Middle frontal gyrus (tissue), 1 donor: Measurements from ENCODE around the gene STEAP1B.
"Not testable (repeated sequence)": the region's sequence is repeated elsewhere in the genome, so short reads cannot be mapped to it uniquely, and the experiment has no call there.

Source experiments
- DNase-seq: peaks from one replicate; pipeline ENCODE4 v3.0.0-alpha.2; 2015; ENCODE audit warnings: low spot score; ENCODE audit errors: extremely low spot score

Gene STEAP1B

DNA sequence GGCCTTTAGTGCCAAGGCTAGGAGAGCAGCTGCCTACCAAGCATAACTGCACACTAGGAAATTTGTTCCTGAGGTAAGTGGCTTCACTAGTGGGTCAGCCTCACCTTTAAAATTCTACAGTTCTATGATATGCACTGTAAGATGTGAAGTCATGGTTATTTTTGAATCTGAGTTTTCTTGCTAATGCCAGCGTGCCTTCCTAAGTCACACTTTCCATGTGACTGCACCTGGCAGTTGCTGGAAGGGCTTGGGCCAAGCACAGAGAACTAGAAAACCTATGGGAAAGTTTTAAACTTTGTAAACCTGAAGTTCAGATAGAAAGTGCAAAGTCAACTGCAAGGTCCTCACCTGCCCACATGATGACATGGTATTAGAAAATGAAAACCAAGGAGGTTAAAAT lies 42.5 kb downstream of the STEAP1B start:
- no peak for DNase-seq

DNA sequence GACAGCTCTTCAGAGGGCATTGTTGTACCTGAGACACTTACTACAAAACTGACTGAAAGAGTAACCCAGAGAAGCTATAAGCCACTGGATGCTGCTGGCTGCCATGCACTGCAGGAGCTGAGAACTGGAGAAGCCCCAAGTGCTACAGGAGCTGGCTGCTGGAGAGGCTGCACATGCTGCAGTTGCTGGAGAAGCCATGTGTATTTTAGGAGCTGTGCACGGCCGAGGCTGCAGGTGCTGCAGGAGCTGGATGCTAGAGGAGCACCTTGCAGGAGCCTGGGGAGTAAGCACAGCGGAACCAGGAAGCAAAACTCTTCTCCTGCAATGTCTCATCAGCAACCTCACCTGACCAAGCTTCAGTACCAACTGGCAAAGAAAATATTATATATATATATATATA lies 45.5 kb downstream of the STEAP1B start:
- no peak for DNase-seq

DNA sequence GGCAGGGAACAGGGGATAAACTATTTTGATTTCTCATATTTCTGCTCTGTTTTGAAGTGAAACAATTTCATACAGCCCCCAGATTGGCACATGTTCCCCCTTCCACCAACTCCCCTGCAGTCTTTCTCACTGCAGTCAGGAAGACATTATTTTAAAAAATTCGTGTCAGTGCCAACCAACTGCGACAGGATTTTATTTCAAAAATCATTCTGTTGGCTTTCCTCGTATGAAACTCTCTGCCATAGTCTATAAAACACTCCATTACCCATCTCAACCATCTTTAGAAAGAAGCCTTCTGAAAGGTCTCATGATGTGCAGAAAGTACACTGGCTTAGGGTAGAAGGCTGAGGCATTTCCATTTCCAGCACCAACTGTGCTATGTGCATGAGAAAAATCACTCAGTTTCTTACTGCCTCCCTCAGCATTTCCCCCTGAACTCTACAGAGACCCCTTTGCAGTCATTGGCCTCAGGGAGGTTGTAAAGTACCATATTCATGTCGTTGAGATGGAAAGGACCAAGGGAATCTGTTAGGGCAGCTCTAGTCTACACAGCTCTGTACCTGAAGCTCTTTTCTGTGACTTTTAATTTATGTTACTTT lies 46.9 kb downstream of the STEAP1B start:
- DNase-seq: peak; percentile 24

DNA sequence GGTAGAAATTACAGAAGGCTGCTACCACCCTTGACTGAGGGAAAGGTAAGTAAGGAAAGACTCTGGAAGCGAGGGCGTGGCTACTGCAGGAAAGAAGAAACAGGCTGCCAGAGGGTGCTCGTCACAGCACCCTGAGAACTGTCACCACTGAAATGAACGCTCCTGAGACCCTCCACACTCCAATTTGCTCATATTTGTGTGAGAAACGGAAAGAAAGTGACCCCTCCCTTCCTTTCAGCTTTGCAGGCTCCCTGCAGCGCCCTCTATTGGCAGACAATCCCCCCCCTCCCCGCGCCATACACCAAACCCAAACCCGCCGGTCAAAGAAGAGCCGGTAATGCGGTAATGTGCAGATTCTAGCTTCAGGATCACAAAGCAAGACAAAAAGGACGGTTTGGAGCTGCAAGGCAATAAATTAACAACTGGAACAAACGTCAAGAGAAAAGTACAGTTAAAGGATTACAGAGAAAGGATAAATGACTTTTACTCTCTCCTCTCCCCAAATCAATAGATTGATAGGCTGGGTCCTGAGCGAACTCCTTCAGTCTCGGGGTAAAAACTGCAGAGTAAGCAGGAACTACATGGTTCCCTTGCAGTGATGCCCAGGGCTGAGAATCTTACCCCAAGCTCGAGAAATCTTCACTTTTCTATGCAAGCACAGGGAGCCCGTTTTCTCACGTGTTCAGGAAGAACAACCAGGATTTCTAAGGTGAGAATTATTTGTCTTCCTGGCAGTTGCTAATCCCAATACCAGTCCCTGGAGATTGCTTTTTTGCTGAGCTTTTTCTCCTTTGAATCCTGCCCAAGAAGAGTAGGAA lies 47.6 kb downstream of the STEAP1B start:
- peak; percentile 54 for DNase-seq

DNA sequence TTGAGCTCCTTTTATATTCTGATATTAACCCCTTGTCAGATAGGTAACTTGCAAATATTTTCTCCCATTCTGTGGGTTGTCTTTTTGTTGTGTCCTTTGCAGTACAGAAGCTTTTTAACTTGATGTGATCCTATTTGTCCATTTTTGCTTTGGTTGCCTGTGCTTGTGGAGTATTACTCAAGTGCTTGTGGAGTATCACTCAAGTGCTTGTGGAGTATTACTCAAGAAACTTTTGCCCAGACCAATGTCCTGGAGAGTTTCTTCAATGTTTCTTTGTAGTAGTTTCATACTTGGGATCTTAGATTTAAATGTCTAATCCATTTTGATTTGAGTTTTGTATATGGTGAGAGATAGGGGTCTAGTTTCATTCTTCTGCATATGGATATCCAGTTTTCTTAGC lies 50.0 kb downstream of the STEAP1B start:
- DNase-seq: not testable (repeated sequence)

DNA sequence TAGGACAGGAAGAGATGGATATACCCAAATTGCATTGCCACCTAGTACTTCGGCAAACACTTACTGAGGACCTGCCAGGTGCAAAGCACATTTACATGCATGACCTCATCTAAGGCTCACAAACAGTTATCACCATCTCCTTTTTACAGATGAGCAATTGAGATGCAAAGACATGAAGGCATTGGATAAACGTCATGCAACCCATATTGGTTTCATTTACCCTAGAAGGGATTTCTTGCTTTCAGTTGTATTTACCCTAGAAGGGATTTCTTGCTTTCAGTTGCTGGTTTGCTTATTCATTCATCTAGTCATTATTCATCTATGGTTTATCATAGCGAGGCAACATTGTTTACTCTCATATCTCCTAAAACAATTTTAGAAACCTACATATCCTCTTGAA lies 52.2 kb downstream of the STEAP1B start:
- no peak for DNase-seq

DNA sequence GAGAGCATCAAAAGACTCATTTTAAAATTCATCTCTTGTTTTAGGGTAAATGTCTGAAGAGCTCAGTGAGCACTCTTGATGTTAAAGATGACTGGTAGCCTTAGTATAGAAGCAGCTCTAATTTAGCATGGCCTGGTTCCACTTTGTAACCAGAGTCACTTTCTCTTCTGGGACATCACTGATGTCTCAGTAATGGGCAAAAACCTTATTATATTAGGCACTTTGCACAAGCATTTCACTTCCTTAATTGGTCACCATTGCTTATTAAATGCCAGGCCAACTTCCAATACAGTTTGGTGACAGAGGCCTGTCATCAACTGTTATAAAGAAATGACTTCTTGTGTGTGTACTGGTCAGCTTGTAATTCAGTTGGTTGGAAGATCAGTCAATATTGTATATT lies 53.0 kb downstream of the STEAP1B start:
- no peak for DNase-seq

DNA sequence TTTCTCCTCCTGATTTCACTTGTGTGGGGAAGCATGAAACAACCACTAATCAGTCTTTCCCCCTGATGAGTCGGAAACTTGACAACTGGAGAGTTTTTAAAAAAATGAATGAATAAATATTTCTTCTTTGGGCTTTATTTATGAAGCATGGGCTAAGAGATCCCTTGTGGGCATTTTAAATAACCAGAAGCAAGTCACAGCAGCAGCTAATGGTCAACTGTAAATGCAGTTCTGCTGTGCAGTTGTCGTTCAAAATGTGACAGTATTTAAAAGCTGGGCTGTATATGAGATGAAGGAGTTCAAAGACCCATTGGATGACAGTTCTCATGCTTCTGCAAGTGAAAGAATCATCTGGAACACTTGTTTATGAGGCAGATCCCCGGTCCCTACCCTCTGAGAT lies 54.1 kb downstream of the STEAP1B start:
- no peak for DNase-seq

DNA sequence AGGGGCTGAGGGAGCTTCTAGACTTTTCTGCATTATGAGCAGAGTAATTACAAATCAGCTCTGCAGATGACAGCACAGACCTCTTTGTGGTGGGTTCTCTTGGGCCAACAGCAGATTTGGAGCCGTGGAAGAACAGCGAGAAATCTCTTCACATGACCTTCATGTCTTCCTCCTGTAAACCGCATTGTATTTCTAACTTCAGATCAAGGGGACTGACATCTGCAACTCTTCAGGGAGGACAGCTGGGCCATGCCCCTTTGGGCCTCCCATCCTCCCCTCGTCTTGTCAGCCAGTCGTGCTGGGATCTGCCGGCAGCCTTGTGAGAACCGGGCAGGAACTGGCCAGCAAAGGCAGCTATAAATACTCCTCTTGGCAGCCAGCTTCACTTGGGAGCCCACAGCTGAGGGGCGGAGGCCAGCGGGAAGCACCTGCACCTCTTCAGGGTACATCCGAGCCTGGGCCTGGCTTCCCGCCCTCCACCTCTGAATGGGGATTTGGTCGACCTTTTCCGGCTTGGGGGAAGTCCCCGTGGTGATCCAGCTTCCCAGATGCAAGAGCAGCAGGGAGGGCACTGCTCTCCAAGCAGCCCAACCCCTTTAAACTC lies 54.7 kb downstream of the STEAP1B start:
- DNase-seq: no peak

DNA sequence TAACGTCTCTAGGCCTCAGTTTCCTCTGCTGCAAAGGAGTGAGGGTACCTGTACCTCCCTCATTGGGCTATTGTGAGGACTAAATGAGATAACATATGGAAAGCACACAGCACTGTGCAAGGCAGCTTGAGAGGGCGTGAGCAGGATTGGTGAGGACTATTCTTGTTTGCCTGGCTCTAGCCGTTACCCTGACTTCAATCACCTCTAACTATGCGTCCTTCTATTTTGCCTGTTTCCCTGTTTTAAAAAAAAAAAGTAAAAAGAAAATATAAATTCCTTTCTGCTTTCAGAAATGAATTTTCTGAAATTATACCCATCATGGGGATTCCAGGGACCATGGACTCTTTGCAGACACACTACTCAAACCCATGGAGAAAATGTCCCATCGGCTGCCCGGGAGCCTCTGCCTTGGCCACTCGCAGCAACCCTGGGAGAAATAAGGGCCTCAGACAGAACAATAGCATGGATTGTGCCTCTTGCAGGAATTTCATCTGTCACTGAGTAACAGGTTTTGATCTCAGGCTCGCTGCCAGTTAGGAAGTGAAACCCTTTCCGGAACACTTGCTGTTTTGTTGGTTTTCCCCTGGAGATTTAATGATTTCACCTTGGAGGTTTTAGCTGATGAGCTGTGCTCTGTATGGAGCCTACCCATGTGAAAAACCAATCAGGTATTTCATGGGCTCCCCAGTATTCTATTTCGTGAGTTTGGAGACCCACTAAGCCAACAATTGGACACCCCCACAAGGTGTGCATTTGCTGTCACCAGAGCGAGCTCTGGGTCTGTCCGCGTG lies 55.6 kb downstream of the STEAP1B start:
- no peak for DNase-seq

DNA sequence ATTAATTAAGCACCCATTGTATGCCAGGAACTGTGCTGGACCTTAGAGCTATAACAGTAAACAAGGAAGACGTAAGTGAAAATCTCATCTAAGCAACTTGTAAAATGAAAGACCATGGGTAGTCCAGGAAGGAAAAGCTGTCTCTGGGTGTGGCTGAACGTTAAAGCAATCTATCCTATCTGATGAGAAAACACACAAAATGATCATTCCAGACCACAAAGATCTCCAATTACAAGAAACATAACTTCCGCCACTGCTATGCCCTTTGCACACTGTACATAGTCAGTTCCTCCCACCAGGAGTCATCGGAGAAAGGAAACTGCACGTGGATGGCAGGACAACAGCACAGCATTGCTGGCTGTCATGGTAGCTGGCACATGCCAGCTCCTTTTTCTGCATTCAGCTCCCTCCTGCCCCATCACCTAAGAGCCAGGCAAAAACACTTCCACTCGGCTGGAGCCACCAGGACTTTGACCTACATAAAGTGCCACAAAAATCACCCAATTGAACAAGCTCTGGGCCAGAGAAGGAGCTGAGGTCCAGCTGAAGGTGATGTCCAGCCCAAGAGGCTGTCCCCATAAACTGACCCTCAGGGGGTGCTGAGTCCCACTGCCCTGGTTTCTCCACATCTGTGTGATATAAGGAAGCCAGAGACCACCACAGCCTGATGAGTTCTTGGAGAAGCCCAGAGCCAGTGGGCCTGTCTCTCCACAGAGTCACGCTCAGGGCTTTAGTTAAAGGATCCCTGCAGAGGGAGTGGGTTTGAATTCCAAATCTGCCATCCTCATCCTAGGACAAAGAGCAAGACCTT lies 56.4 kb downstream of the STEAP1B start:
- no peak for DNase-seq

DNA sequence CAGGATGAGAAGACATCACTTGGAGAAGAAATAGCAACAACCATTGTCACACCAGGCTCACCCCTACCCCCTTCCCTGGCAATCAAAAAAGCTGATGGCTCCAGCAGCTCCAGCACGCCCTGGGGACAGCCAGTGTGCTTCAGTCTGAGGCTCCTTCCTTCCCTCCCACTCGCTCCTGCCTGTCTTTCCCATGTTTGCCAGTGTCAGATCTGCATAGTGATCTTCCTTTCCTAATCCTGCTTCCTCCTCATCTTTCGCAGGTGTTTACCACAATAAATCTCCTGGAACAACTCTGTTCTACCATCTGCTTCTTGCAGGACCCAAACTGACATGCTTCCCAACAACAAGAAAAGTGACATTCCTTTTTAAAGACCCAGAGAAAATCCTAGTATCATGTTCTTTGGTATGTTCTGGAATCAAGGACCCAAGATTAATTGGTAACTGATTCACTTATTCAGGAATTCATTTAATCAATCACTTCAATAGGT lies 57.1 kb downstream of the STEAP1B start:
- no peak for DNase-seq

DNA sequence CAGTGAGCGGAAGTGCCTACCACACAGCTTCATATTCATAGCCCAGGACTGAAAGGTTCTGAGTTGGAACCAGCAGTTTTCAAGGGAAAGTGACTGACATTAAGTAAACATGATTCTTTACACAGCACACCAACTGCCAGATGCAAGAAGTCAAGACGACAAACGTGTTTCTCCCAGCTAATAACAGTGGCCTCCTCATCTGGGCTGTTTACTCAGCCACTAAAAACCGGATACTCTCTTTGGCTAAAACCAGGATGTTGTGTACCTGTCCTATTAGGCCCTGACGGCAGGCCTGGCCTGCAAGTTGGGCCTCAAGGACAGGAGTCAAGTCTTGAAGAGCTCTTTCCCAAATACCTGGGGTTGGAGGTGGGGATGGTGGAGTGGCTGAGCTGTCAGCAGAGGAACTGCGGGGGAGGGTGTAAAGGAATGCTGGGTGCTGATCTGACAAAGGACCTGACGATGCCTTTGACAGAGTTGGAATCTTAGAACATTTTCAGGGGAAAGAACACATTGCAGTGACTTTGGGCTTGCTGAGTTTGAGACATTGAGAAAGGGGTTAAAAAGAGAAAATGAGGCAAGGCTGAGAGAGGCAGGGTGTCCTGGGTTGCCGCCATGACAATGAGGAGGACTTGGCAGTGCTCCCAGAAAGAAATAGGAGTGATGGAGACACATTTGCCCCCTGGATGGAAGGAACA lies 57.7 kb downstream of the STEAP1B start:
- no peak for DNase-seq

DNA sequence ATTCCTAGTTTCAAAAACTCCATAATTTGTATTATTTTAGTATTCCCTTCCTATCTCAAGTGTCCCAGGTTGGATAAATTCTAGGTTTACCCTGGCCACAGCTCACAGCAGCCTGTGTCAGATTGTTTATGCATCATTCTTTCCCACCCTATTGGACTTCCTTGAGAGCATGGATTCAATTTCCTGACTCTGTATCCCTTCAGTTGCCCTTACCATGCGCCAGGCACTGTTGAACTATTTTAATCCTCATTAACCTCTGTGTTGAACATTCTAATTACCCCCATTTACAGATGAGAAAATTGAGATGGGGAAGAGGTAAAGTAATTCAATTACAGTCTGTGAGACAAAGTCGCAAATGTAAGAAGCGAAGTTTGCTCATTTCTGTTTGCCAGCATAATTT lies 58.8 kb downstream of the STEAP1B start:
- DNase-seq: no peak

DNA sequence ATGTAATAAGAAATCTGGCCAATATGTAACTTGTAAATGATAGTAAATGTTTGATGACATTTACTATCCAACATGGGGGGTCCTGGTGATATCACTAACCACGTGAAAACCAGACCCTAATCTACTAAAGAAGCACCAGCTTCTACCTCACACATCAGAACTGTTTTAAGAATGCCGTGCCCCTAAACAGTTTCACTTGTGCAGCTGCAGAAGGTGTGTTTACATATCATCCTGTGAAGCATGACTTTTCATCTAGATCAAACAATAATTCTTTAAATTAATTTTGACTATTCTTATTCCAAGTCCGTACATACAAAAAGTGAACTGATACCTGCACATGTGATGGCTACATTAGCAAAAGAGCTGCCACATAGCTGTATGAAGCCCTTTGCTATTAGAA lies 61.0 kb downstream of the STEAP1B start:
- DNase-seq: no peak

DNA sequence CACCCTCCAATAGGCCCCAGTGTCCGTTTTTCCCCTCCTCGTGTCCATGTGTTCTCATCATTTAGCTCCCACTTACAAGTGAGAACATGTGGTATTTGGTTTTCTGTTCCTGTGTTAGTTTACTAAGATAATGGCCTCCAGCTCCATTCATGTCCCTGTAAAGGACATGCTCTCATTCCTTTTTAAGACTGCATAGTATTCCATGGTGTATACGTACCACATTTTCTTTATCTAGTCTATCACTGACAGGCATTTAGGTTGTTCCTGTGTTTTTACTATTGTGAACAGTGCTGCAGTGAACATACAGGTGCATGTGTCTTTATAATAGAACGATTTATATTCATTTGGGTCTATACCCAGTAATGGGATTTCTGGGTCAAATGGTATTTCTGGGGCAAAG lies 63.4 kb downstream of the STEAP1B start:
- DNase-seq: not testable (repeated sequence)

DNA sequence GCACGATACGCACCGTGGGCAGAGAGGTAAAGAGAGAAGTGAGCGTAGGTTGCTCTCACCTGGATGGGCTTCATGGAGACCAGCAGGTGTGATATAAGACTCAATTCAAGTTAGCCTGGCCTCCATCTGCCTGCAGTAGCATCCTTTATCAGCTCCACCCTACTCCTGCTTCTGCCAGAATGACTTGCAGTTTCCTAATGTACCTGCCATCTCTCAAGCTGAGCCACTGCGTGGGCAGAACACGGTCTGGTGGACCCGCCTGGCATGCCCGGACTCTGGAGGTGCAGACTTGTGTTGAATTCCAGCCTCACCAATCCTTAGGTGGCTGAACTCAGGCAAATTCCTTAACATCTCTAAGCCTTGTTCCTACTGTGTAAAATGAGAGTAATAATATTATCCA lies 64.3 kb downstream of the STEAP1B start:
- DNase-seq: no peak

DNA sequence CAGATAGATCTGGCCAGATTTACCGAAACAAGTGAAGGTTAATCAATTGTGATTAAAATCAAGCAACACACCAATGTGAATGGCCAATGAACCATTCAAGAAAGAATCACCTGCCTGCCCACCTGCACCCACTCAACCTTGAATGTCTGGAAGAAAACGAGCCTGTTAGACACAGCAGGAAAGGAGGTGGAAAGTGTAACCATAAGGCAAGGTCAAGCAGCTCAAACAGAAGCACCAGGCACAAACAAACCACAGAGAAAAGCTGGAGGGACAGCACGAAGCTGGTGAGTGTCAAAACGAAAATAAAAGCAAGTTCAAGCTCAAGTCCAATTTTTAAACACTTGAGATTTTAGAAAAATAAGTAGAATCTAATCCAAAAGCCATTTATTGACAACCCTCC lies 64.9 kb downstream of the STEAP1B start:
- DNase-seq: no peak

DNA sequence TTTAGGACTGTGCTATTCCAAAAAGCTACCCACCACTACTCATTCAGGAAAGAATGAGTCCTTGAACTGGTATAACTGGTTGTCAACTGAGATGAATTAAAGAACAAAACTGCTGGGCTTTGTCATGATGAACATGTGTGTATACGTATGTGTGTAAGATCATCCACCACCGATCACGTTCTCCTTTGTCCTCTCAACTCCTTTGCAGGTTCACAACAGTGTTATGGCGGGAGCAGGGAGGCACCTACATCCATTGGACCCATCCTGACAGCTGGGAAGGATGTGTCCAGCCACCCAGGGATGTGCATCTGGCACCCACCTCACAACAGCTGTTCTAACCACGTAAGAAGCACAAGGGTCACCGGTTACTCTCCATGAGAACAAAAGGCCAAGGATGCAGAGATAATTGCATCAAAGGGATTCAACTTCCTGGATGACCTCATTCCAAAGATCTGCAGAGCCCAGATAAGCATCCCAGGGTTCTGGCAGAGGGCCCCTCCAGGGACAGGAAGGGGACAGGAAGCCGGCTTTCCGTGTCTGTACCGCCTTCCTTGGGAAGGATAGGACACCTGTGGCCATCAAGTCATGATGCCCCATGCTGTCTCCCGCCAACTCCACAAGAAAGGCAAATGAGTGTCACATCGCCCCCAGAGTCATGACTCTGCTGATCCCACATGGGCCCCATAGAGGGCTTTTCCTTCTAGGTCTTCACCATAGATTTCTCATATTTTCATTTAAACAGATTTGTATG lies 66.1 kb downstream of the STEAP1B start:
- no peak for DNase-seq
